Mesendoderm (in vitro differentiated cells): ENCODE results near the gene GPBP1.

ENCODE experiments used
- DNase-seq: peaks from one replicate; pipeline ENCODE4 v3.0.0; 2013
- H2AK5ac ChIP-seq: 2 replicates; pipeline ENCODE4 v1.6.1; 2013; ENCODE audit warnings: low read length, inconsistent platforms
- H2BK120ac ChIP-seq: 2 replicates; pipeline ENCODE4 v1.6.1; 2013; ENCODE audit warnings: low read depth, mild to moderate bottlenecking, low read length, moderate library complexity, mixed read lengths
- H2BK15ac ChIP-seq: replicated peaks from 2 replicates; pipeline ENCODE4 v1.6.1; 2013; ENCODE audit warnings: low read depth, mild to moderate bottlenecking, moderate library complexity
- H2BK5ac ChIP-seq: 2 replicates; pipeline ENCODE4 v1.6.1; 2013; ENCODE audit warnings: low read length, inconsistent platforms
- H3K18ac ChIP-seq: 2 replicates; pipeline ENCODE4 v1.6.1; 2013; ENCODE audit warnings: mild to moderate bottlenecking, low read length, mixed read lengths
- H3K23ac ChIP-seq: one replicate; pipeline ENCODE4 v1.6.1; 2013; ENCODE audit warnings: low read length
- H3K27ac ChIP-seq: 2 replicates; pipeline ENCODE4 v1.5.1; 2013; ENCODE audit warnings: low read depth, mild to moderate bottlenecking, inconsistent platforms, low read length, moderate library complexity
- H3K27me3 ChIP-seq: 2 replicates; pipeline ENCODE4 v1.6.1; 2013; ENCODE audit warnings: low read length, control low read depth, mild to moderate bottlenecking, inconsistent platforms; ENCODE audit not compliant: insufficient read depth, poor library complexity
- H3K36me3 ChIP-seq: 2 replicates; pipeline ENCODE4 v1.6.1; 2013; ENCODE audit warnings: low read length, inconsistent platforms; ENCODE audit not compliant: control insufficient read depth, insufficient read depth
- H3K4ac ChIP-seq: one replicate; pipeline ENCODE4 v1.6.1; 2013; ENCODE audit warnings: low read depth, mild to moderate bottlenecking, low read length, moderate library complexity
- H3K4me1 ChIP-seq: 2 replicates; pipeline ENCODE4 v1.6.1; 2013; ENCODE audit warnings: low read depth, low read length, inconsistent platforms; ENCODE audit not compliant: control insufficient read depth
- H3K4me2 ChIP-seq: 2 replicates; pipeline ENCODE4 v1.6.1; 2013; ENCODE audit warnings: low read length
- H3K4me3 ChIP-seq: 2 replicates; pipeline ENCODE4 v1.5.1; 2013; ENCODE audit warnings: mild to moderate bottlenecking, low read length
- H3K56ac ChIP-seq: one replicate; pipeline ENCODE4 v1.6.1; 2013; ENCODE audit warnings: low read length
- H3K79me1 ChIP-seq: 2 replicates; pipeline ENCODE4 v1.6.1; 2013; ENCODE audit warnings: low read length, inconsistent platforms
- H3K79me2 ChIP-seq: 2 replicates; pipeline ENCODE4 v1.6.1; 2013; ENCODE audit warnings: mild to moderate bottlenecking, low read length; ENCODE audit not compliant: control insufficient read depth, insufficient read depth
- H3K9ac ChIP-seq: 2 replicates; pipeline ENCODE4 v1.6.1; 2013; ENCODE audit warnings: low read length, inconsistent platforms
- H4K5ac ChIP-seq: one replicate; pipeline ENCODE4 v1.6.1; 2013; ENCODE audit warnings: low read length
- H4K8ac ChIP-seq: one replicate; pipeline ENCODE4 v1.6.1; 2013; ENCODE audit warnings: low read depth, mild to moderate bottlenecking, control low read depth, low read length, moderate library complexity
- WGBS: extraction: QIAGEN DNeasy Blood & Tissue Kit; methylation state at CpG from one replicate; pipeline ENCODE4 v1.1.7; 2013; ENCODE audit warnings: low lambda C conversion rate, missing lambda C conversion rate; ENCODE audit not compliant: insufficient coverage; ENCODE audit errors: extremely low coverage; 5-methylcytosine and 5-hydroxymethylcytosine counted together

Gene GPBP1

GRCh38 chr5:57243286-57244137 lies 69.7 kb downstream of the GPBP1 start:
- Histone ChIP-seq H2BK15ac (no peak overlapping the region), H3K79me2 (no peaks in the 10 kb centered on the region), H3K79me1 (no peaks in the 10 kb centered on the region), H3K27ac (no peak overlapping the region), H3K4me3 (no peak overlapping the region), H3K18ac (no peak overlapping the region), H2BK120ac (no peak overlapping the region), H3K4me1 (no peaks in the 10 kb centered on the region), H3K4me2 (no peak overlapping the region), H2AK5ac (no peak overlapping the region), H3K36me3 (no peaks in the 10 kb centered on the region), H4K8ac (no peak overlapping the region), H3K27me3 (no peaks in the 10 kb centered on the region), H3K56ac (no peak overlapping the region), H3K9ac (no peak overlapping the region), H3K23ac (no peak overlapping the region), H4K5ac (no peak overlapping the region), H2BK5ac (no peak overlapping the region), H3K4ac (no peak overlapping the region)
- WGBS = no CpG with 5 or more reads among the region's 6 CpGs
- DNase-seq = no peak

- H4K8ac ChIP-seq = no peak overlapping the region
- H3K79me2 ChIP-seq = no peaks in the 10 kb centered on the region
- no peak overlapping the region for H3K4me2 ChIP-seq
- H2BK5ac ChIP-seq = no peak overlapping the region
- no peaks in the 10 kb centered on the region for H3K79me1 ChIP-seq
- no peaks in the 10 kb centered on the region for H3K36me3 ChIP-seq
- no peak overlapping the region for H2BK120ac ChIP-seq
- no peaks in the 10 kb centered on the region for H3K27me3 ChIP-seq
- H3K27ac ChIP-seq = no peak overlapping the region
- H3K9ac ChIP-seq = no peak overlapping the region
- no peak overlapping the region for H2AK5ac ChIP-seq
- H3K23ac ChIP-seq = no peak overlapping the region
- H3K4me1 ChIP-seq = no peaks in the 10 kb centered on the region
- H4K5ac ChIP-seq = no peak overlapping the region
- no peak overlapping the region for H3K4ac ChIP-seq
- H3K4me3 ChIP-seq = no peak overlapping the region
- H2BK15ac ChIP-seq = no peak overlapping the region
- DNase-seq = peak; percentile 60
- H3K18ac ChIP-seq = no peak overlapping the region
- no peak overlapping the region for H3K56ac ChIP-seq
Measured at GRCh38 chr5:57244331-57244730, 70.5 kb downstream of the GPBP1 start.

- Histone ChIP-seq H3K23ac (no peak overlapping the region), H3K27me3 (no peaks in the 10 kb centered on the region), H3K79me2 (no peaks in the 10 kb centered on the region), H3K4me3 (no peak overlapping the region), H4K8ac (no peak overlapping the region), H2BK15ac (no peak overlapping the region), H3K4me2 (no peak overlapping the region), H3K9ac (no peak overlapping the region), H3K36me3 (no peaks in the 10 kb centered on the region), H2BK120ac (no peak overlapping the region), H3K4ac (no peak overlapping the region), H2BK5ac (no peak overlapping the region), H3K79me1 (no peaks in the 10 kb centered on the region), H3K18ac (no peak overlapping the region), H4K5ac (no peak overlapping the region), H3K4me1 (no peaks in the 10 kb centered on the region), H3K27ac (no peak overlapping the region), H3K56ac (no peak overlapping the region), H2AK5ac (no peak overlapping the region)
- no peak for DNase-seq
- 100% methylated on average over 2 of the region's 2 CpGs for WGBS
Measured at GRCh38 chr5:57246426-57246825, 72.6 kb downstream of the GPBP1 start.

GRCh38 chr5:57247765-57248164 lies 73.9 kb downstream of the GPBP1 start:
- Histone ChIP-seq H3K4ac (no peak overlapping the region), H3K4me2 (no peak overlapping the region), H2AK5ac (no peak overlapping the region), H3K4me3 (no peak overlapping the region), H3K18ac (no peak overlapping the region), H4K5ac (no peak overlapping the region), H3K27ac (no peak overlapping the region), H3K9ac (no peak overlapping the region), H2BK5ac (no peak overlapping the region), H3K36me3 (no peaks in the 10 kb centered on the region), H3K79me2 (no peaks in the 10 kb centered on the region), H2BK15ac (no peak overlapping the region), H3K27me3 (no peaks in the 10 kb centered on the region), H3K79me1 (no peaks in the 10 kb centered on the region), H3K56ac (no peak overlapping the region), H3K23ac (no peak overlapping the region), H2BK120ac (no peak overlapping the region), H3K4me1 (no peaks in the 10 kb centered on the region), H4K8ac (no peak overlapping the region)
- no peak for DNase-seq
- WGBS = no CpG with 5 or more reads among the region's 2 CpGs

GRCh38 chr5:57249265-57249874 lies 75.5 kb downstream of the GPBP1 start:
- DNase-seq = no peak
- no peaks in the 10 kb centered on the region for H3K36me3 ChIP-seq

More at GRCh38 chr5:57249265-57249874, 75.5 kb downstream of the GPBP1 start:
- Histone ChIP-seq H3K23ac (no peak overlapping the region), H3K27me3 (no peaks in the 10 kb centered on the region), H2BK15ac (no peak overlapping the region), H2BK120ac (no peak overlapping the region), H2AK5ac (no peak overlapping the region), H4K5ac (no peak overlapping the region), H3K9ac (no peak overlapping the region), H3K56ac (no peak overlapping the region), H3K18ac (no peak overlapping the region), H3K27ac (no peak overlapping the region), H3K4me2 (no peak overlapping the region), H3K4me3 (no peak overlapping the region), H3K79me1 (peaks cover 2% of the 10 kb centered on the region), H4K8ac (no peak overlapping the region), H3K4me1 (no peaks in the 10 kb centered on the region), H3K79me2 (no peaks in the 10 kb centered on the region), H3K4ac (no peak overlapping the region), H2BK5ac (no peak overlapping the region)
- no CpG with 5 or more reads among the region's 8 CpGs for WGBS
